Endothelial cell of umbilical vein (primary cell): Measurements from ENCODE around the gene ST13. TPM values are rescaled to one million over a fixed set of nuclear protein-coding genes. Genes with fewer than 3 reads are reported as not detected.

Experiments used
- BruUV-seq: library from RNA; stranded (reverse); fragments of 400-500 nt; replicated peaks from 2 replicates; lab custom pipeline; 2021; lab: Mats Ljungman, UMichigan
- CTCF ChIA-PET: fragments of 300-600, 350-600 bp; sonication (Branson Sonifier 250); formaldehyde crosslinking; loops from one replicate; lab custom pipeline; 2021; ENCODE audit warnings: antibody characterized with exemption, inconsistent platforms; lab: Charles Lee
- POLR2A ChIA-PET: fragments of 300-600, 350-600 bp; sonication (Branson Sonifier 250); formaldehyde crosslinking; loops from one replicate; lab custom pipeline; 2021; ENCODE audit warnings: antibody characterized with exemption, inconsistent platforms; lab: Charles Lee
- DNase-seq: peaks from one replicate; pipeline ENCODE4 v3.0.0-alpha.2; 2011; ENCODE audit warnings: low read depth, low spot score
- FAIRE-seq: peaks from 2 replicates; lab custom pipeline; 2011; peaks lifted over from hg19 to GRCh38; lab: Jason Lieb, UNC
- H2AFZ ChIP-seq: 2 replicates; pipeline ENCODE4 v1.6.0; 2012; ENCODE audit warnings: low read depth, low read length, control low read depth, inconsistent platforms
- H3K27ac ChIP-seq: 2 replicates; pipeline ENCODE4 v1.5.1; 2011; ENCODE audit warnings: low read depth, mild to moderate bottlenecking, control low read depth, low read length, moderate library complexity; ENCODE audit not compliant: insufficient read depth
- H3K27me3 ChIP-seq, 2 experiments: 2 replicates each; pipeline versions ENCODE4 v1.6.0 to v1.6.1; 2011; ENCODE audit warnings: low read length in 2 of 2, mixed read lengths in 1 of 2; ENCODE audit not compliant: control insufficient read depth in 2 of 2, insufficient read depth in 2 of 2
- H3K36me3 ChIP-seq, 2 experiments: 2 replicates in 1 of 2; 3 replicates in 1 of 2; pipeline ENCODE4 v1.5.1; 2011; ENCODE audit warnings: low read length in 2 of 2, mild to moderate bottlenecking in 1 of 2, moderate library complexity in 1 of 2; ENCODE audit not compliant: control insufficient read depth in 2 of 2, insufficient read depth in 2 of 2; ENCODE audit errors: extremely low read depth in 1 of 2
- H3K4me1 ChIP-seq: 3 replicates; pipeline ENCODE4 v1.5.1; 2011; ENCODE audit warnings: mild to moderate bottlenecking, low read length; ENCODE audit not compliant: control insufficient read depth, insufficient read depth; ENCODE audit errors: extremely low read depth
- H3K4me2 ChIP-seq: 2 replicates; pipeline ENCODE4 v1.6.1; 2011; ENCODE audit warnings: low read length, control low read depth, mixed read lengths; ENCODE audit not compliant: insufficient read depth
- H3K4me3 ChIP-seq, 3 experiments: fragments of 200-600 bp in 1 of 3; sonication (generic), shearing (Covaris generic) in 1 of 3; replicated peaks in 1 of 3; 2 replicates each; pipeline ENCODE4 v1.5.1; 2011 to 2016; ENCODE audit warnings: control low read depth in 3 of 3, low read length in 3 of 3, mild to moderate bottlenecking in 2 of 3, inconsistent platforms in 1 of 3, low read depth in 1 of 3, moderate library complexity in 1 of 3; ENCODE audit not compliant: insufficient read depth in 1 of 3
- H3K79me2 ChIP-seq: 2 replicates; pipeline ENCODE4 v1.6.0; 2012; ENCODE audit warnings: low read length, inconsistent platforms; ENCODE audit not compliant: control insufficient read depth, insufficient read depth
- H3K9ac ChIP-seq: replicated peaks from 2 replicates; pipeline ENCODE3; 2011; ENCODE audit warnings: low read length, control low read depth; ENCODE audit not compliant: insufficient read depth; ENCODE audit errors: extremely low read depth
- H3K9me1 ChIP-seq: replicated peaks from 3 replicates; pipeline ENCODE4 v1.6.0; 2011; ENCODE audit warnings: mild to moderate bottlenecking, low read length; ENCODE audit not compliant: control insufficient read depth, insufficient read depth; ENCODE audit errors: extremely low read depth
- H3K9me3 ChIP-seq: replicated peaks from 2 replicates; pipeline ENCODE4 v1.5.1; 2012; ENCODE audit warnings: low read length, inconsistent platforms; ENCODE audit not compliant: control insufficient read depth, insufficient read depth
- H4K20me1 ChIP-seq: replicated peaks from 2 replicates; pipeline ENCODE3; 2011; ENCODE audit warnings: mild to moderate bottlenecking, low read length; ENCODE audit not compliant: control insufficient read depth, insufficient read depth; ENCODE audit errors: extremely low read depth
- EZH2 ChIP-seq: IDR thresholded peaks from 2 replicates; pipeline ENCODE4 v1.6.1; 2012; ENCODE audit warnings: borderline replicate concordance, low read depth, mild to moderate bottlenecking, moderate library complexity, low read length, inconsistent platforms; ENCODE audit not compliant: severe bottlenecking
- FOS ChIP-seq: IDR thresholded peaks from 2 replicates; pipeline ENCODE4 v1.6.1; 2011; ENCODE audit warnings: mild to moderate bottlenecking, low read length, moderate library complexity, borderline replicate concordance; ENCODE audit not compliant: insufficient read depth
- GATA2 ChIP-seq: IDR thresholded peaks from 2 replicates; pipeline ENCODE4 v1.7.0; 2011; ENCODE audit warnings: low read depth, mild to moderate bottlenecking, moderate library complexity, mixed read lengths, low read length; ENCODE audit not compliant: insufficient read length, insufficient read depth
- JUN ChIP-seq: IDR thresholded peaks from 2 replicates; pipeline ENCODE4 v1.6.1; 2011; ENCODE audit warnings: borderline replicate concordance, low read depth; ENCODE audit not compliant: insufficient read length, insufficient read depth
- MYC ChIP-seq: IDR thresholded peaks from one replicate; pipeline ENCODE4 v1.6.1; 2011; ENCODE audit warnings: mild to moderate bottlenecking, low read depth, low read length
- POLR2A ChIP-seq: IDR thresholded peaks from 2 replicates; pipeline ENCODE4 v1.6.1; 2012; ENCODE audit warnings: low read depth, mild to moderate bottlenecking, control low read depth, low read length
- POLR2AphosphoS5 ChIP-seq: IDR thresholded peaks from 2 replicates; pipeline ENCODE4 v1.6.1; 2012; ENCODE audit warnings: low read depth, mild to moderate bottlenecking, control low read depth, low read length, moderate library complexity; ENCODE audit not compliant: insufficient read depth
- dilution Hi-C: fragments of 300-500 bp; cut with MboI; formaldehyde crosslinking; loops from one replicate; pipeline ENCODE4 v1.15.0; 2019; ENCODE audit warnings: low sequenced_read_pairs; ENCODE audit not compliant: extremely low pct_ligation_motif_present
- intact Hi-C: fragments of 100-400 bp; cut with micrococcal nuclease; formaldehyde crosslinking; loops from one replicate; pipeline ENCODE4 v1.10.0; 2022
- polyA plus RNA-seq, 4 experiments: library from polyadenylated mRNA; depleted of rRNA in 3 of 4; stranded (reverse) in 3 of 4; unstranded in 1 of 4; fragments of >200 nt; gene quantifications; 2 replicates each; pipeline versions ENCODE4 v1.2.1 to v1.2.3, GENCODE V29; 2011 to 2012; ENCODE audit warnings: missing spikeins in 1 of 4
- total RNA-seq: library from RNA; stranded (reverse); gene quantifications from 2 replicates; pipeline ENCODE4 v1.2.3, GENCODE V29; 2021
- TF ChIP-seq, protein P1 (sequence below): IDR thresholded peaks from 2 replicates; pipeline ENCODE4 v1.6.1; 2011; ENCODE audit not compliant: insufficient read depth, insufficient read length
- TF ChIP-seq, protein P2 (sequence below), 2 donors: IDR thresholded peaks; 1 replicate in 1 of 2; 2 replicates in 1 of 2; pipeline ENCODE4 v1.5.1; 2011; ENCODE audit warnings: low read length in 2 of 2, mild to moderate bottlenecking in 2 of 2, moderate library complexity in 2 of 2, control low read depth in 1 of 2, inconsistent platforms in 1 of 2, low read depth in 1 of 2; ENCODE audit not compliant: insufficient read depth in 1 of 2; ENCODE audit errors: extremely low read depth in 1 of 2

ST13 gene
- total and polyA plus RNA-seq, 2 donors (not counting 3 experiments of a cell fraction or from before 2014, with no cell fraction given), result 41.2 to 250 TPM

DNA sequence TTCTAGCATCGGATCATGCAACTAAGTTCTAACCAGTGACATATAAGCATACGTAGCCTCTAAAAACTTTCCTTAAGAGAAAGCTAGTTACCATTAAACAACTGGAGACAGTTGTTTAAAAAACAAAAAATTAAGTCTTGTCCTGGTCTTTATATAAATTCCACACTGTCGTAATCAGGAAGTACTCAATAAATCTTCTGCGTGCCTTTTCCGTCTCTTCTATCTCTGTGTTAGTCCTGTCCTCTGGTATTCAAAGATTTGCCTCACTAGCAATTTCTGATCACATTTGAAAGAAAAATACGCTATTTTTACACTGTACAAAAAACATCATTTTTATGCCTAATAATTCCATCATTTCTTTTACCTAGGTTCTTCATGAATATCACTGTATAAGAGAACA lies 27.3 kb downstream of the ST13 start:
- H3K36me3 ChIP-seq, result peaks cover 5 to 19% of the 10 kb centered on the region in 2 experiments
- H3K9me3 ChIP-seq, result no peaks in the 10 kb centered on the region
- H3K4me2 ChIP-seq, result no peak overlapping the region
- no peak overlapping the region for H3K27ac ChIP-seq
- no peak for TF ChIP-seq EZH2
- H3K79me2 ChIP-seq, result peaks cover 2% of the 10 kb centered on the region
- dilution Hi-C loops (no loop called here), intact Hi-C loops (no loop called here)
- no peaks in the 10 kb centered on the region for H3K4me1 ChIP-seq
- no peaks in the 10 kb centered on the region for H3K27me3 ChIP-seq
- H3K4me3 ChIP-seq, result no peak overlapping the region
- POLR2A ChIA-PET, result no interaction called here
- no peak overlapping the region for H3K9ac ChIP-seq
- no TSS peak for BruUV-seq
- no peaks in the 10 kb centered on the region for H3K9me1 ChIP-seq
- DNase-seq (no peak), FAIRE-seq (no peak)
- H2AFZ ChIP-seq, result no peak overlapping the region
- no peaks in the 10 kb centered on the region for H4K20me1 ChIP-seq
- CTCF ChIA-PET, result interaction anchor here (2.8 kb wide), 1 partner anchor 146 kb away, joined by 8 read pairs; no protein-coding TSS in a partner anchor

DNA sequence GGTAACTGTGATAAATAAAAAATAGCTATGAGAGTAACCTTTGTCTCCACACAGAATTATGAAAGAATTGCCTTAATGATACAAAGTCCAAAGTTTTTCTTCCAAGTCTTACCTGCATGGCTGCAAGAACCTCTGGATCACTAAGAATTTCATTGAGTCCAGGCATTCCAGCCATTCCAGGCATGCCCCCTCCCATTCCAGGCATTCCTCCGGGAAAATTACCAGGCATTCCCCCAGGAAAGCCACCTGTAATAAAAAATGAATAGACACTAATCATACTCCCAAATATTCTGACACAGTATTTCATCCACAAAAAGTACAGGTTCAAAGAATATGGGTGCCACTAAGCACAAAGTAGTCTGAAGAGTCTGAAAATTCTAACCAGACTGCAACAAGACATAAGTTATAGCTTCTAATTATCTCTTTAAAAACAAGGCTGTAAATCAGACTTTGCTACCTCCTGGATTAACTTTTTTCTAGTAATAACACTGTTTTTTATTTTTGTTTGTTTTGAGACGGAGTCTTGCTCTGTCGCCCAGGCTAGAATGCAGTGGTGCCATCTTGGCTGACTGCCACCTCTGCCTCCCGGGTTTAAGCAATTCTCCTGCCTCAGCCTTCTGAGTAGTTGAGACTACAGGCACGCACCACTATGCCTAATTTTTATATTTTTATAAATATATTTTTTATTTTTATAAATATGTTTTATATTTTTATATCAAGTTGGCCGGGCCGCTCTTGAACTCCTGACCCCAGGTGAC lies 29.3 kb downstream of the ST13 start:
- no peak for DNase-seq
- no peak overlapping the region for H2AFZ ChIP-seq
- no peak for FAIRE-seq
- H3K4me3 ChIP-seq, result no peak overlapping the region
- no peaks in the 10 kb centered on the region for H3K4me1 ChIP-seq
- H3K27me3 ChIP-seq, result no peaks in the 10 kb centered on the region
- POLR2A ChIA-PET, result interaction anchor here (0.6 kb wide), 1 partner anchor 385 kb away, joined by 5 read pairs; no protein-coding TSS in a partner anchor
- no peak overlapping the region for H3K9ac ChIP-seq
- H4K20me1 ChIP-seq, result no peaks in the 10 kb centered on the region
- intact Hi-C loops, result no loop called here
- dilution Hi-C loops, result no loop called here
- H3K9me1 ChIP-seq, result no peaks in the 10 kb centered on the region
- TF ChIP-seq POLR2A (no peak), JUN (no peak), EZH2 (no peak), POLR2AphosphoS5 (no peak), GATA2 (no peak), MYC (no peak), FOS (no peak)
- TF ChIP-seq, protein P1, sequence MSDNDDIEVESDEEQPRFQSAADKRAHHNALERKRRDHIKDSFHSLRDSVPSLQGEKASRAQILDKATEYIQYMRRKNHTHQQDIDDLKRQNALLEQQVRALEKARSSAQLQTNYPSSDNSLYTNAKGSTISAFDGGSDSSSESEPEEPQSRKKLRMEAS, result no peak
- TF ChIP-seq, protein P2, sequence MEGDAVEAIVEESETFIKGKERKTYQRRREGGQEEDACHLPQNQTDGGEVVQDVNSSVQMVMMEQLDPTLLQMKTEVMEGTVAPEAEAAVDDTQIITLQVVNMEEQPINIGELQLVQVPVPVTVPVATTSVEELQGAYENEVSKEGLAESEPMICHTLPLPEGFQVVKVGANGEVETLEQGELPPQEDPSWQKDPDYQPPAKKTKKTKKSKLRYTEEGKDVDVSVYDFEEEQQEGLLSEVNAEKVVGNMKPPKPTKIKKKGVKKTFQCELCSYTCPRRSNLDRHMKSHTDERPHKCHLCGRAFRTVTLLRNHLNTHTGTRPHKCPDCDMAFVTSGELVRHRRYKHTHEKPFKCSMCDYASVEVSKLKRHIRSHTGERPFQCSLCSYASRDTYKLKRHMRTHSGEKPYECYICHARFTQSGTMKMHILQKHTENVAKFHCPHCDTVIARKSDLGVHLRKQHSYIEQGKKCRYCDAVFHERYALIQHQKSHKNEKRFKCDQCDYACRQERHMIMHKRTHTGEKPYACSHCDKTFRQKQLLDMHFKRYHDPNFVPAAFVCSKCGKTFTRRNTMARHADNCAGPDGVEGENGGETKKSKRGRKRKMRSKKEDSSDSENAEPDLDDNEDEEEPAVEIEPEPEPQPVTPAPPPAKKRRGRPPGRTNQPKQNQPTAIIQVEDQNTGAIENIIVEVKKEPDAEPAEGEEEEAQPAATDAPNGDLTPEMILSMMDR (IDR thresholded peaks at IDR 0.05; ENCODE audit: extremely low read depth in 1 of 2, insufficient read depth in 1 of 2, low read depth in 1 of 2, low read length in 2 of 2), result no peak
- no peak overlapping the region for H3K27ac ChIP-seq
- H3K79me2 ChIP-seq, result no peaks in the 10 kb centered on the region
- no peak overlapping the region for H3K4me2 ChIP-seq
- H3K9me3 ChIP-seq, result no peaks in the 10 kb centered on the region
- CTCF ChIA-PET, result interaction anchor here (2.8 kb wide), 1 partner anchor 144 kb away, joined by 8 read pairs; no protein-coding TSS in a partner anchor
- no TSS peak for BruUV-seq
- H3K36me3 ChIP-seq, result peaks cover 5 to 14% of the 10 kb centered on the region in 2 experiments
